Astrocyte (in vitro differentiated cells and primary cell): ENCODE data around the gene TNRC6C.

Experiments
- CTCF ChIP-seq: IDR thresholded peaks from 2 replicates; pipeline ENCODE4 v1.5.1; 2011; ENCODE audit warnings: low read depth, mild to moderate bottlenecking, inconsistent platforms, low read length, moderate library complexity; ENCODE audit not compliant: insufficient read depth
- EZH2 ChIP-seq: IDR thresholded peaks from 2 replicates; pipeline ENCODE4 v1.6.1; 2012; ENCODE audit warnings: mild to moderate bottlenecking, low read length, inconsistent platforms; ENCODE audit not compliant: insufficient read depth

- TF ChIP-seq CTCF (no peak), EZH2 (no peak)
These were observed 4.9 kb downstream of the TNRC6C start for GRCh38 chr17:77963441-77963840.
